Loucy (cell line): ENCODE measurements around the gene MT4.

Experiments
- EZH2phosphoT487 ChIP-seq: fragments of 200-600 bp; IDR thresholded peaks from 2 replicates; pipeline ENCODE4 v1.6.1; 2018; ENCODE audit warnings: antibody characterized with exemption, mild to moderate bottlenecking, moderate library complexity, borderline replicate concordance
- TF ChIP-seq, protein P1 (sequence below): fragments of 200-600 bp; sonication (generic); conservative IDR thresholded peaks from 2 replicates; pipeline ENCODE4 v1.5.1; 2014; ENCODE audit warnings: mild to moderate bottlenecking, antibody characterized with exemption, low read length

DNA sequence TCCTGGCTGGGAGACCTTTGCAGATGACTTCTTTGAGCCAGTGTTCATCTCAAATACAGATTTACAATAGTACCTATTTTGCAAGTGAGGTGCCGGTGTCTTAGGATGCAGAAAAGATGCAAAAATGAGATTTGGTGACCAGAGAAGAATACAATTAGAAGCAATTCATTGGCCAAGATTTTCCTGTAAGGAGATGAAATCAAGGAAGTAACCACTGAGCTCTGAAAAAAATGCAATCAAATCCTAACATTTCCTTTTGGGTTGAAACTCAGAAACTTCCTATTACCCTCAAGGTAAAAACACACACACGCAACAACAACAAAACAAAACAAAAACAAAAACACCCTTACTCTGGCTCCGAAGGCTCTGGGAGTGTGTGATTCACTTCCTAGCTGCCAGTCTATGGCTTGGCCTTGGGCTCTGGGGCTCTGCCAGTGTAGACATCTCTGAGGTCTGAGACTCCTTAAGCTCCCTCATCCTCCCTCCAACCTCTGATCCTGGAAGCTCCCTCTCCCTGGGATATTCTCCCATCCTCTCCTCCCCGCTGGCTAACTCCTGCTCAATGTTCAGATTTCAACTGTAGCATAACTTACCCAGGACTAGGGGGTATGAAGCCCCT, 16.8 kb upstream of the MT4 start:
- TF ChIP-seq, protein P1, sequence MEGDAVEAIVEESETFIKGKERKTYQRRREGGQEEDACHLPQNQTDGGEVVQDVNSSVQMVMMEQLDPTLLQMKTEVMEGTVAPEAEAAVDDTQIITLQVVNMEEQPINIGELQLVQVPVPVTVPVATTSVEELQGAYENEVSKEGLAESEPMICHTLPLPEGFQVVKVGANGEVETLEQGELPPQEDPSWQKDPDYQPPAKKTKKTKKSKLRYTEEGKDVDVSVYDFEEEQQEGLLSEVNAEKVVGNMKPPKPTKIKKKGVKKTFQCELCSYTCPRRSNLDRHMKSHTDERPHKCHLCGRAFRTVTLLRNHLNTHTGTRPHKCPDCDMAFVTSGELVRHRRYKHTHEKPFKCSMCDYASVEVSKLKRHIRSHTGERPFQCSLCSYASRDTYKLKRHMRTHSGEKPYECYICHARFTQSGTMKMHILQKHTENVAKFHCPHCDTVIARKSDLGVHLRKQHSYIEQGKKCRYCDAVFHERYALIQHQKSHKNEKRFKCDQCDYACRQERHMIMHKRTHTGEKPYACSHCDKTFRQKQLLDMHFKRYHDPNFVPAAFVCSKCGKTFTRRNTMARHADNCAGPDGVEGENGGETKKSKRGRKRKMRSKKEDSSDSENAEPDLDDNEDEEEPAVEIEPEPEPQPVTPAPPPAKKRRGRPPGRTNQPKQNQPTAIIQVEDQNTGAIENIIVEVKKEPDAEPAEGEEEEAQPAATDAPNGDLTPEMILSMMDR = no peak
- no peak for TF ChIP-seq EZH2phosphoT487
